A673 (cell line): ENCODE results near the gene CDK2AP2. TPM values are rescaled to one million over a fixed set of nuclear protein-coding genes. Genes with fewer than 3 reads are reported as not detected.

ENCODE experiments used
- BruUV-seq: library from RNA; stranded (reverse); fragments of 400-500 nt; replicated peaks from 2 replicates; lab custom pipeline; 2021; lab: Mats Ljungman, UMichigan
- CTCF ChIA-PET: fragments of 300-600 bp; sonication (Branson Sonifier 250); formaldehyde crosslinking; loops from one replicate; lab custom pipeline; 2022; ENCODE audit warnings: antibody characterized with exemption; lab: Charles Lee
- POLR2A ChIA-PET: fragments of 300-600 bp; sonication (Branson Sonifier 250); formaldehyde crosslinking; loops from one replicate; lab custom pipeline; 2022; ENCODE audit warnings: antibody characterized with exemption; ENCODE audit not compliant: low non-redundant PET; lab: Charles Lee
- DNase-seq: peaks from one replicate; pipeline ENCODE4 v3.0.0-alpha.2; 2015; ENCODE audit warnings: low spot score
- H3K27ac ChIP-seq: fragments of 200-600 bp; sonication (generic); 2 replicates; pipeline ENCODE4 v1.5.1; 2016; ENCODE audit warnings: mixed run types, low read depth, mild to moderate bottlenecking, mixed read lengths, antibody characterized with exemption, low read length; ENCODE audit not compliant: poor library complexity, severe bottlenecking
- H3K27me3 ChIP-seq: fragments of 200-600 bp; sonication (generic); replicated peaks from 2 replicates; pipeline ENCODE4 v1.6.1; 2017; ENCODE audit warnings: mixed run types, low read depth, mild to moderate bottlenecking, mixed read lengths, antibody characterized with exemption, low read length; ENCODE audit not compliant: insufficient read depth, poor library complexity
- H3K36me3 ChIP-seq: fragments of 200-600 bp; sonication (generic); 2 replicates; pipeline ENCODE4 v1.6.1; 2016; ENCODE audit warnings: mixed run types, mild to moderate bottlenecking, mixed read lengths, antibody characterized with exemption, low read length; ENCODE audit not compliant: insufficient read depth, poor library complexity, severe bottlenecking
- H3K4me1 ChIP-seq: fragments of 200-600 bp; sonication (generic); 2 replicates; pipeline ENCODE4 v1.6.1; 2017; ENCODE audit warnings: mixed run types, mild to moderate bottlenecking, mixed read lengths, antibody characterized with exemption, low read length; ENCODE audit not compliant: insufficient read depth, poor library complexity, severe bottlenecking
- H3K4me3 ChIP-seq: fragments of 200-600 bp; sonication (generic); 2 replicates; pipeline ENCODE4 v1.5.1; 2016; ENCODE audit warnings: low read depth, mixed run types, mild to moderate bottlenecking, mixed read lengths, low read length; ENCODE audit not compliant: poor library complexity, severe bottlenecking
- H3K9me3 ChIP-seq: fragments of 200-600 bp; sonication (generic); 2 replicates; pipeline ENCODE4 v1.6.1; 2016; ENCODE audit warnings: mixed run types, low read depth, mild to moderate bottlenecking, mixed read lengths, antibody characterized with exemption, low read length; ENCODE audit not compliant: poor library complexity, severe bottlenecking
- CTCF ChIP-seq: fragments of 300-800, 200-600 bp; sonication (generic); conservative IDR thresholded peaks from 2 replicates; pipeline ENCODE4 v1.5.1; 2017; ENCODE audit warnings: low read depth, mild to moderate bottlenecking, antibody characterized with exemption, low read length, moderate library complexity, mixed read lengths
- EZH2 ChIP-seq: fragments of 200-600 bp; sonication (generic); IDR thresholded peaks from 2 replicates; pipeline ENCODE4 v1.6.1; 2017; ENCODE audit warnings: borderline replicate concordance, low read depth, mild to moderate bottlenecking, mixed read lengths, antibody characterized with exemption, low read length; ENCODE audit not compliant: poor library complexity, severe bottlenecking
- intact Hi-C: fragments of 100-400 bp; cut with micrococcal nuclease; formaldehyde crosslinking; loops from one replicate; pipeline ENCODE4 v1.10.0; 2022; ENCODE audit not compliant: unreplicated experiment
- total RNA-seq: library from RNA; stranded (reverse); gene quantifications from 2 replicates; pipeline ENCODE4 v1.2.3, GENCODE V29; 2021

The CDK2AP2 gene
- total RNA-seq, 1 experiment from 2014 or later: 48.1 TPM

DNA sequence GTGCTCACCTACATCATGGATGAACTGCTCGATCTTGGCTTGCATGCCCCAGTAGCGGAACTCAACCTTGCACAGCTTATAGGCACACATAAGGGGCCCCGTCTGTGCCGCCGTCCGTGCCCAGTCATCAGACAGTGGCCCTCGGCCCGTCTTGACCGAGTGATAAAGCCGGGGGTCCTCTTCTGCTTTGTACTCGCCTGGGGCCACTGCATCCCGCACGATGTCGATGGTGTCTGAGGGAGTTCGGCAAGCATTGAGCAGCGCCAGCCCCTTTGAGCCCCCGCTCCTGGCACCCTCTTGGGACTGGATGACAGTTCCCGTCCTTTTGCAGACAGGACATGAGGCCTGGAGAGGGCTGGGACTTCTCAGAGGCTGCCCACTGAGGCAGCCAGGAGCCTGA, 6.1 kb downstream of the CDK2AP2 start:
- H3K4me3 ChIP-seq: no peak overlapping the region
- intact Hi-C loops: no loop called here
- peaks cover 4% of the 10 kb centered on the region for H3K36me3 ChIP-seq
- no TSS peak for BruUV-seq
- H3K9me3 ChIP-seq: no peaks in the 10 kb centered on the region
- ChIA-PET CTCF (no interaction called here), POLR2A (no interaction called here)
- DNase-seq: no peak
- H3K4me1 ChIP-seq: peaks cover 36% of the 10 kb centered on the region
- no peak for TF ChIP-seq EZH2
- TF ChIP-seq CTCF: no peak
- no peak overlapping the region for H3K27ac ChIP-seq
- no peaks in the 10 kb centered on the region for H3K27me3 ChIP-seq

DNA sequence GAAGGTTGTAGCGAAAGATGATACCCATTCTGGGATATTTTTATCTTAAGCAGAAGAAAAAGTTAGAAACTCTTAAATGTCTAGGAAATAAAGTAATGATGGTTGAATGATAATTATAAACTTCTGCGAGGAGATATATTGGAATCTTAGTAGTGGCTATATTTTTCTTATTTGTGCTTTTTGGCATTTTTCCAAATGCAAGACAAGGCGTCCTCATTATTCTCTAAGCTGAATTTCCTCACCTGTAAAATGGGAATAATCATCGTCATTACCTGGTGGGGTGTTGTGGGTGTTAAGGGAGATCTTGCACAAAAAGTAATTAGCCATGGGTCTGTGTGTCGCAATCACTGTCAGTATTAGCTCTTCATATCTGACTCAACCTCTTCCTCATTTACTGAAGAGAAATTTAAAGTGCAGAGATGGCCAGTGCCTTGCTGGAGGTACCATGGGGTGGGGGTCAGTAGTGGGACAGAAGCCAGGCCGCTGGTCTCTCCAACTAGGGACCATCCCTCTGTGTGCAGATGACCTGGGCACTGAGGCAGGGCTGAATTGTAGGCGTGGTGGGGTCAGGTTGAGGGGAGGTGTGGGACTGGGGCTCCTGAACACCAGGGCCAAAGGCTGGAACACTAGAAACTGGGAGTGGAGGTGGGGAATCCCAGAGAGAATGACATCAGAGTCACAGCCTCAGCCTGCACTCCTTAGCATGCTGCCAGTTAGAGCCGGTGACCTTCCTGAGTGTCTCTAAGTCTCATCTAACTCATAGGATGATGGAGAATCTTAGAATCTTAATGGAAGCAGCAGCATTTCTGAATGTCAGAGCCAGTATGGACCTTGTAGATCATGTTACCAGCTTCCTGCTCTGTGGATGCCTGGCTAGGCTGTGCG, 6.9 kb downstream of the CDK2AP2 start:
- no peak for DNase-seq
- intact Hi-C loops: no loop called here
- POLR2A ChIA-PET: no interaction called here
- CTCF ChIA-PET: no interaction called here
- Histone ChIP-seq H3K4me1 (peaks cover 29% of the 10 kb centered on the region), H3K27ac (no peak overlapping the region), H3K4me3 (no peak overlapping the region), H3K9me3 (no peaks in the 10 kb centered on the region), H3K36me3 (peaks cover 5% of the 10 kb centered on the region), H3K27me3 (no peaks in the 10 kb centered on the region)
- TF ChIP-seq CTCF (no peak), EZH2 (no peak)
- no TSS peak for BruUV-seq

DNA sequence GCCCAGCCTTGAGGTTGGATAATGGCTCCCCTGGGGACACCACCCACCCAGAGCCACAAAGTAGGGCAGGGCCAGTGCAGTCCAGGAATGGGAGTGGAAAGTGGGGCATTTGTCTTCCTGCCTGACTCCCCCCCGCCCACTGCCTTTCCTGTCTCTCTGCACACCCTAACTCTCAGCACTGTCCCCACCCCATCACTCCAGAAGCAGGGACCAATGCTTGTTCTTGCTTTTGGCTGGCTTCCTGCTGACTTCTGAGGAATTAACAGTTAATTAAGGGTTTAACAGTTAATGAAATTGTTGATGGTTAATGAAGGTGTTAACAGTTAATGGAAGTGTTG, 7.5 kb downstream of the CDK2AP2 start:
- intact Hi-C loops: no loop called here

More for the DNA sequence above, 7.5 kb downstream of the CDK2AP2 start:
- no peak for DNase-seq
- no peak for TF ChIP-seq EZH2
- TF ChIP-seq CTCF: no peak
- BruUV-seq: no TSS peak
- H3K36me3 ChIP-seq: peaks cover 9% of the 10 kb centered on the region
- H3K27me3 ChIP-seq: no peaks in the 10 kb centered on the region
- H3K27ac ChIP-seq: no peak overlapping the region
- no peaks in the 10 kb centered on the region for H3K9me3 ChIP-seq
- H3K4me3 ChIP-seq: no peak overlapping the region
- peaks cover 23% of the 10 kb centered on the region for H3K4me1 ChIP-seq
- ChIA-PET POLR2A (no interaction called here), CTCF (no interaction called here)
